Measurements from ENCODE around the gene PEX7.

Gene PEX7

DNA sequence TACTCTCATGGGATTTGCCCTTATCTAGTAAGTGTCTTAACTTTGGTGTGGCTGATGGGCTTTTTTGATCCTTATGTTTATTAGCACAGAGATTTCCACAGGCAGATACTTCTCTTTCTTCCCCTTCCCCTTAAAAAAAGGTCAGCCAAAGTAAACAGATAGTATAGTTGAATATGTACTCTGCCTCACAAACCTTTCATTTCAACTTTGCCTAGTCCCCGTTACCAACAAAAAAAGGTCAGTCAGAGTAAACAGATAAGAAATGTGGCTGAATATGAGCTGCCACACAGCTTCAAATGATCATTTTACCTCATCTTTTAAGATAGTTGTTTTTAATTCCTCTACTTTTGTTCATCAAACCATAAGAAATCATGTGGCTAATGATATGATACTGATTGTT lies 65.6 kb downstream of the PEX7 start:
- TF ChIP-seq, protein P1, sequence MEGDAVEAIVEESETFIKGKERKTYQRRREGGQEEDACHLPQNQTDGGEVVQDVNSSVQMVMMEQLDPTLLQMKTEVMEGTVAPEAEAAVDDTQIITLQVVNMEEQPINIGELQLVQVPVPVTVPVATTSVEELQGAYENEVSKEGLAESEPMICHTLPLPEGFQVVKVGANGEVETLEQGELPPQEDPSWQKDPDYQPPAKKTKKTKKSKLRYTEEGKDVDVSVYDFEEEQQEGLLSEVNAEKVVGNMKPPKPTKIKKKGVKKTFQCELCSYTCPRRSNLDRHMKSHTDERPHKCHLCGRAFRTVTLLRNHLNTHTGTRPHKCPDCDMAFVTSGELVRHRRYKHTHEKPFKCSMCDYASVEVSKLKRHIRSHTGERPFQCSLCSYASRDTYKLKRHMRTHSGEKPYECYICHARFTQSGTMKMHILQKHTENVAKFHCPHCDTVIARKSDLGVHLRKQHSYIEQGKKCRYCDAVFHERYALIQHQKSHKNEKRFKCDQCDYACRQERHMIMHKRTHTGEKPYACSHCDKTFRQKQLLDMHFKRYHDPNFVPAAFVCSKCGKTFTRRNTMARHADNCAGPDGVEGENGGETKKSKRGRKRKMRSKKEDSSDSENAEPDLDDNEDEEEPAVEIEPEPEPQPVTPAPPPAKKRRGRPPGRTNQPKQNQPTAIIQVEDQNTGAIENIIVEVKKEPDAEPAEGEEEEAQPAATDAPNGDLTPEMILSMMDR (IDR thresholded peaks at IDR 0.05), result no peak
- H3K4me3 ChIP-seq (ENCODE audit: low read depth in 1 of 2, low read length in 1 of 2), result no peak overlapping the region
- H3K36me3 ChIP-seq, result no peaks in the 10 kb centered on the region
- peaks cover 0 to 7% of the 10 kb centered on the region in 2 experiments for H3K4me1 ChIP-seq (ENCODE audit: control insufficient read depth in 1 of 2, insufficient read depth in 1 of 2, low read depth in 1 of 2, low read length in 1 of 2)
- no peak overlapping the region for H3K27ac ChIP-seq
- H3K9me3 ChIP-seq, result no peaks in the 10 kb centered on the region
- no peaks in the 10 kb centered on the region for H3K27me3 ChIP-seq

DNA sequence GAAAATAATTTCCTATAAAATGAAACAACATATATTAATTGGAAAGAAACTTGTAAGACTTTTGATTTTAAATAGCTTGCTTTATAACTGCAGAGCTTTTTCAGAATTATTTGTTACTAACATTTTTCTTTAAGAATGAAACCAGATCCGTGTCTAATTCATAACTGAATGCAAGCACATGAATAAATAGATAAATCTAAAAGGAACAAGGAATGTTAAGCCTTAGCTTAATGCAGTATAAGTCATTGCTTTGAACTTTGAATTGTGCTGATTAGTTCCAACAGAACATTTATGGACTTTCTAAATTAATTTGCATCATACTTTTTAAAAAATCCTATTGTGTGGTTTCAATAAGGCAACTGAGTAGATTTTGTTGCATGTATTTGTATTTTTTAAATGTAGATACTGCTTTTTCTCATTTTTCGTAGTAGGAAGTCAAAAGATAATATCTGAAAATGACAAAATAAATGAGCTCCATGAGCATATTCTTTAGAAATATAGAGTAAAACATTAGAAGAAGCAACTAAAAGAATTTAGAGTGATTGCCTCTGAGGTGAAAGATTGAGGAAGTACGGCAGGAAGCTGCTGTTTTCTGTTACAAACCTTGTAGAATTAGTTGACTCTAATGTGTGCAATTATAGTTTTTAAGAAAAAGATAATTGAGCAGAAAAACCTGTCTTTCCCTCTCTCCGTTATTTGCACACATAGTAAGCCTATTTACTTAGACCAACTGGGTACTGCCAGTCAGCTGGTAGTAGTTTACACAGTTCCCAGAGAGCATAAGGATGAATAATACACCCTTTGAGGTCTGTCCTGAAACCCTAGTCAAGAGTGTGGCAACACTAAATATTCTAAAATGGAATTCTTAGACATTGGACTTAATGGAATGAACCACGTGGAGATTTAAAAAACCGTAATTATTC lies 67.1 kb downstream of the PEX7 start:
- H3K4me3 ChIP-seq (ENCODE audit: low read depth in 1 of 2, low read length in 1 of 2), result no peak overlapping the region
- no peak overlapping the region for H3K27ac ChIP-seq
- no peaks in the 10 kb centered on the region for H3K36me3 ChIP-seq
- no peaks in the 10 kb centered on the region for H3K27me3 ChIP-seq
- no peaks in the 10 kb centered on the region for H3K9me3 ChIP-seq
- TF ChIP-seq, protein P1 (IDR thresholded peaks at IDR 0.05), result no peak
- H3K4me1 ChIP-seq (ENCODE audit: control insufficient read depth in 1 of 2, insufficient read depth in 1 of 2, low read depth in 1 of 2, low read length in 1 of 2), result peaks cover 0 to 7% of the 10 kb centered on the region in 2 experiments

DNA sequence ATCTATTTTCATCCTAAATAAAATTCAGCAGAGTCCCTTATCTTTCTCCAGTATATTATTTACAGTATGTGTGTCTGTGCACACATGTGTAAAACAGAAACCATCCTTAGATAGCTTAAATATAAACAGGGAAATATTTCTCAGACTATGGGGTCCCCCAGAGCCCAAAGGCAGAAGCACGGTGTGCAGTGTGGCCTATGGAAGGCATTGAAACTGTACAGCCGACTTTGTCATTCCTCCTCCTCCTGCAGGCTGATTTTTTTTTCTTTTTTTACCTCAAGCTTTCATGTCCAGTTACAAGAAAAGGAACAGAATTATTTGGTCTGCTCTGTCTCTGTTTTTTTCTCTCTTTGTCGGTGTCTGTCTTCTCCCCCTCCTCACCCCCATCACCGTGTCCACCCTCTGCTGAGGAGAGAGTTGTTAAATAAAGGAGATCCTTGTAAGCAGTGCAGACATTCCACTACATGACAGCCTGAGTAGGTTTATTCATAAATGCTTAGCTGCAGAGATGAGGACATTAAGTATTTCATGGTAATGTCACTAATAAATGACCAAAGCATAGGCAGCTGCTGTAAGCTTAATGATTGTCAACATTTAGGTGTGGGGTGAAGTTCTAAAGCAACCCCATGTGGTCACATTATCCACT lies 67.9 kb downstream of the PEX7 start:
- peaks cover 0 to 7% of the 10 kb centered on the region in 2 experiments for H3K4me1 ChIP-seq (ENCODE audit: control insufficient read depth in 1 of 2, insufficient read depth in 1 of 2, low read depth in 1 of 2, low read length in 1 of 2)
- no peaks in the 10 kb centered on the region for H3K27me3 ChIP-seq
- H3K4me3 ChIP-seq (ENCODE audit: low read depth in 1 of 2, low read length in 1 of 2), result no peak overlapping the region
- no peaks in the 10 kb centered on the region for H3K36me3 ChIP-seq
- TF ChIP-seq, protein P1 (IDR thresholded peaks at IDR 0.05), result no peak
- H3K27ac ChIP-seq, result no peak overlapping the region
- no peaks in the 10 kb centered on the region for H3K9me3 ChIP-seq

DNA sequence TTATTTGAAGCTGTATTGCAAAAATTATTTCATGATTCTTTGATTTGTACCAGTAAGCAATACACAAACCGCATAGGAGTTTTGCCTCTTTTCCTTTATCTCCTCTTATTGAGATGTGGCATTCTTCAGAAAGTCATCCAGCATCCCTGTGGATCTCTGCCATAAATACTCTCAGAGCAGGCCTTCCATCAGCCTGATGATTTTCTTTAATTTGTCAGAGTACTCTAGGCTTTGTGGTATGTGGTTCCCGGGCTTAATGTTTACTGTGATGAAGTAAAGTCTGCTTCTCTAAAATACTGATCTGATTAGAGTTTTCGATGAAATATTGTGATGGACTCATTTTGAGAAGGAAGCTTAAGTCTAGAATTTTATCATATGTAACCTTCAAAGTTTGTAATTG lies 68.6 kb downstream of the PEX7 start:
- Histone ChIP-seq H3K9me3 (no peaks in the 10 kb centered on the region), H3K27me3 (no peaks in the 10 kb centered on the region), H3K27ac (no peak overlapping the region), H3K4me3 (ENCODE audit: low read depth in 1 of 2, low read length in 1 of 2) (no peak overlapping the region), H3K36me3 (no peaks in the 10 kb centered on the region), H3K4me1 (ENCODE audit: control insufficient read depth in 1 of 2, insufficient read depth in 1 of 2, low read depth in 1 of 2, low read length in 1 of 2) (peaks cover 0 to 7% of the 10 kb centered on the region in 2 experiments)
- TF ChIP-seq, protein P1 (IDR thresholded peaks at IDR 0.05), result no peak

DNA sequence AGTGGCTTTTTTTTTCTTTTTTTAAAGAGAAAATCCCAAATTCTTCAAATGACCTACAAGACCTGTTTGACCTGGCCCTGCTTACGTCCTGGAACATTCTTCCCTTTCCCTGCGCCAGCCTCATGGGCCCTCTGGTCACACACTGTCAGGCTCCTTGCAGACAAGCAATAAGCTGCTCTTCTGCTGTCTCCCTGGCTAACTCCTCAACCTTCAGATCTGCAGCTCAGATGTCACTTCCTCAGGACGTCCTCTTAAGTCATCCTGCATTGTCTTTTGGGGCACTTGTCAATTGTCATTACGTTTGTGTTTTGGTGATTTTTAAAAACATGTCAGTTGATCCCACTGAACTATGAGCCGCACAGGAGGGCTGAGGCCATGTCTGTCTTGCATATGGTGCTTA lies 70.8 kb downstream of the PEX7 start:
- Histone ChIP-seq H3K36me3 (no peaks in the 10 kb centered on the region), H3K27ac (no peak overlapping the region), H3K4me1 (ENCODE audit: control insufficient read depth in 1 of 2, insufficient read depth in 1 of 2, low read depth in 1 of 2, low read length in 1 of 2) (peaks cover 0 to 7% of the 10 kb centered on the region in 2 experiments), H3K9me3 (no peaks in the 10 kb centered on the region), H3K27me3 (no peaks in the 10 kb centered on the region), H3K4me3 (ENCODE audit: low read depth in 1 of 2, low read length in 1 of 2) (no peak overlapping the region)
- TF ChIP-seq, protein P1 (IDR thresholded peaks at IDR 0.05), result no peak
